ENCODE results near the gene MYLK.

The MYLK gene

GRCh38 chr3:123819949-123820348, 64.2 kb downstream of the MYLK start:
- DNase-seq, result no peak

DNA sequence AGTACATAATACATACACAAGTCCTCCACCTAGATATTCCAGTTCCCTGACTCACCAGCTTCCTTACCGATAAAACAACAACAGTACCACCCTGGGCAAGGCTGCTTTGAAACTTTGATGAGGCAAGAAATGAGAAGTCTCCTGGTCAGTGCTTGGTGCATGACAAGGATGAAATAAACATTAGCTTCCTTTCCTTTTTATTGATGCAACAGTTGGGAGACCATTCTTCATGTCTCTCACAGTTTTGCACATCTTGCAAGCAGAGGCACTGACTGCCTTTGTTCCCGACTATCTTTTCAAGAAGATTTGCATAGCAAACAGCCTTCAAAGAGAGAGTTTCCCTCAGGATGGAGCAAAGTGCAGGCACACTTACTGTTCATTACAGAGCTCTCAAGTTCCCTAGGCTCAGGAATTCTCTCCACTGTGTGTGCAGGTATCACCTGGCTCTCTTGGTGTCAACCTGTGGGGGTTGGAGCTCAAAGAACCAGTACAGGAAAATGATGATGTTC, 65.2 kb downstream of the MYLK start:
- DNase-seq, result no peak

GRCh38 chr3:123818324-123818920, 65.7 kb downstream of the MYLK start:
- DNase-seq, result no peak

- DNase-seq, result no peak
Measured at GRCh38 chr3:123817413-123817812, 66.7 kb downstream of the MYLK start.

DNA sequence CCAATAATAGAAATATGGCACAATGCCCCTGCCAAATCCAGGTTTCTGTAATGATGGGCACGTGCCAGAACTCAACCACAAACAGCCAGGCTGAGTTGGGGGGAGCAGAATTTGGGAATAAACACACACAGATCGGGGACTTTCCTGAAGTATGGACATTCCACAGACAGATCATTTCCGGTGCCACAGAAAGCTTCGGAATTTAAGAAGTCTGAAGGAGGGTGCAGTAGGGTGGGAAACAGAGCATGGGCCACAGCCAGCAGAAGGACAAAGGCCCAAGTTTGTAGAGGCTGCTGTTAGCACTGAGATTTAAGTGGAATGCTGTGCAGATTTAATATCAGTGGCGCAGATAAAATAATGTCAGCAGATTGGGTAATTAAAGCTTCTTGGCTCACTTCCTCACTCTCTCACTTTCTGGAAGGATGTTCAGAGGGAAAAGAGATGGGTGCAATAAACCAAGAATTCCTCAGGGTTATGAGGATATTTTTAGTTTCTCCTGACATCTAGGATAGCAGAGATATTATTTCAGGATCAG, 67.4 kb downstream of the MYLK start:
- no peak for DNase-seq

- no peak for DNase-seq
Measured at GRCh38 chr3:123815981-123816380, 68.2 kb downstream of the MYLK start.

- DNase-seq, result no peak
Measured at GRCh38 chr3:123813876-123814275, 70.3 kb downstream of the MYLK start.

DNA sequence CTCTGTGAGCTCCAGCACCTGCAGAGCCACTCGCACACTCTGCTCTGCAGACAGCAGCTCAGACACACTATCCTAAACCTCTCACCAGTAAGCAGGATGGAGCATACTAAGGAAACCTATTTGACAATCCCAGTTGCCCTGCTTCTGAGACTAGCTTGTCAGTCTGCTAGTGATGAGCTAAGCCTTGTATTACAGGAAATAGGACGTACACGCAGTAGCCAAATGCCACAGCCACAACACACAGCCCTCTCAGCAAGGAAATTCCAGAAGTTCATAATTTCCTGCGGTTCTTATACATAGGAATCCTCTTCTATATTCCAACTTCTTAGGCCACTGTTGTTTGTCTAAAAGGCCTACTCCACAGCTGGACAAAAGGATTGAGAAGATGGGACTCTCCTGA, 74.5 kb downstream of the MYLK start:
- no peak for DNase-seq

DNA sequence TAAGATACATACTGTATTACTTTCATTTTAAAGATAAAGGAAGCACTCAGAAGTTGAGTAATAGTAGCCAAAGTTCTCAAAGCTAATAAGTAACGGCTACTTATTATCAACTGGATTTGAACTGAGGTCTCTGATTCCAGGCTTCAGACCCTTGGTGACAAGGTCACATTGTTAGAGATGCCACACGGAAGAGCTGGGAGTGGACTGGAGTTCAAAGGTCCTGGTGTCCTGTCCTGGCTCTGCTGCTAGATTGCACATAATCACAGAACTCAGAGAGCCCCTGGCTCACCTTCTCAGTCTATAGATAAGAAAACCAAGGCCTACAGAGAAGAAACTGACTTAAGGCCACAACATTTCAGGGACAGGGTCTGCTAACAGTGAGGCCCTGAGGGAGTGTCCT, 75.3 kb downstream of the MYLK start:
- DNase-seq, result no peak

DNA sequence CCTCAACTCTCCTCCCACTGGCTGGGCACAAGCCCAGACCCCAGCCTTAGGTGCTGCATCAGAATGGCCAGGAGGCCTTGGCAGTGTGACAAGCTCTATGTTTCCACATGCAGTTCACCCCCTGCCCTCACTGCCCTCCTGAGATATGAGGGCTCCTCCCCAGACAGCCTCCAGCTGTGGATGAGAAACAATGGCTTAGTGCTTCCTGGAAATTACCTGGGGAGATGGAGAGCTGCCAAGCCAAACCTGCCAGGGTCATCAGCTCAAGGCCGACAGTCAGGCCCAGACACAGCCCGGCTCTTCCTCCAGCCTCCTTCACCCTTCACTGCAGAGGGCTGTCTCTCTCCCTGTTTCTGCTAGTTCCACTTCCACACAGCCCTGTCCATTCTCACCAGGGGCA, 76.3 kb downstream of the MYLK start:
- peak; percentile 70 for DNase-seq

GRCh38 chr3:123805504-123805903, 78.6 kb downstream of the MYLK start:
- DNase-seq, result no peak

GRCh38 chr3:123805101-123805500, 79.0 kb downstream of the MYLK start:
- no peak for DNase-seq

DNA sequence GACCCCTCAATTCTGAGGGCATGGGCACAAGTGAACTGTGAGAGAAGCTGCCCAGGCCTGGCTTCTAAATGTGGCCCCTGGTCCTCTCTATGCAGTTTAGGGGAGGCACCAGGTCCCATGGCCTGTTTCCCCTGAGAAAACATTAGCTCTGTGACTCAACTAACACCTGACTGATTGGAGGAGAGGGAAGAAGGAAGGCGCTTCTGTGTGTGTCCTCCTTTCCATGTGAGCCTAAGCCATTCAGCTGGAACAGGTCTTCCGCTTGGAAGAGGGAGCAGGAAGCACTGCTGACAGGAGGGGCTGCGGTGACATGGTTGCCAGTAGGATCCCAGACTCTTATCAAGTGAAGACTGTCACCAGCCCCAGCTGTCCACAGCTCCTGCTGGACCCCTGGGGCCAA, 79.5 kb downstream of the MYLK start:
- DNase-seq, result no peak

- no peak for DNase-seq
Measured at GRCh38 chr3:123803521-123803920, 80.6 kb downstream of the MYLK start.

DNA sequence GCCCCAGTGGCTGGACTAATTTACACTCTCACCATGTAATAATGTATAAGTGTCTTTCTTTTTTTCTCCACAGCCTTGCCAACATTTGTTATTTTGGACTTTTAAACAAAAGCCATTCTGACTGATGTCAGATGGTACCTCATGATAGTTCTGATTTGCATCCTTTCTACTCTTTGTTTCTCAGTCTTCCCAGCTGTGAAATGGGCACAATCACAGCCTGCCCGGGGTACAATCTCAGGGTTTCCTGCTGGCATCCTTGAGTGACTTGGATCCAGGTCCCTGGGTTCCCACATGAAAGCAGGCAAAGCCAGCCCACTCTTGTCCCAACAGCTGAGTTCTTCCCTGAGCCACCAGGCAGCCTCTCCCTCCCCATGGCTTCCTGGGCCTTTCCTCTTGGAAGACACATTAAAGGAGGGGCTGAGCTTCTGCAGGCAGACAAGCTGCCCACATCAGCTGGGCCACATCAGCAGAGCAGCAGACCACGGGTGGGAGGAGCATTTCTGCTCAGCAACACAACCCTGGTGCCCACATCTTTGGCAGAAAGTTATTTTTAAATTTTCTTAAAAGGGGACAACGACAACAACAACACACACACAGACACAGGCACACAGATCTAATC, 82.0 kb downstream of the MYLK start:
- DNase-seq, result no peak

DNA sequence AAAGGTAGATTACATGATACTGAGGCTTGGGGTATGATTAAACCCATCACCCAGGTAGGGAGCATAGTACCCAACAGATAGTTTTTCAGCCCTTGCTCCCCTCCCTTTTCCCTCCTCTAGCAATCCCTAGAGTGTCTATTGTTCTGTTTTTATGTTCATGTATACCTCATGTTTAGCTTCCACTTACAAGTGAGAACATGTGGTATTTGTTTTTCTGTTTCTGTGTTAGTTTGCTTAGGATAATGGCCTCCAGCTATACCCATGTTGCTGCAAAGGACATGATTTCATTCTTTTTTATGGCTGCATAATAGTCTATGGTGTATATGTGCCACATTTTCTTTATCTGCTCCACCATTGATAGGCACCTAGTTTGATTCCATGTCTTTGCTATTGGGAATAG, 82.7 kb downstream of the MYLK start:
- DNase-seq, result peak; percentile 45

- DNase-seq, result no peak
Measured at GRCh38 chr3:123800362-123800682, 83.8 kb downstream of the MYLK start.

DNA sequence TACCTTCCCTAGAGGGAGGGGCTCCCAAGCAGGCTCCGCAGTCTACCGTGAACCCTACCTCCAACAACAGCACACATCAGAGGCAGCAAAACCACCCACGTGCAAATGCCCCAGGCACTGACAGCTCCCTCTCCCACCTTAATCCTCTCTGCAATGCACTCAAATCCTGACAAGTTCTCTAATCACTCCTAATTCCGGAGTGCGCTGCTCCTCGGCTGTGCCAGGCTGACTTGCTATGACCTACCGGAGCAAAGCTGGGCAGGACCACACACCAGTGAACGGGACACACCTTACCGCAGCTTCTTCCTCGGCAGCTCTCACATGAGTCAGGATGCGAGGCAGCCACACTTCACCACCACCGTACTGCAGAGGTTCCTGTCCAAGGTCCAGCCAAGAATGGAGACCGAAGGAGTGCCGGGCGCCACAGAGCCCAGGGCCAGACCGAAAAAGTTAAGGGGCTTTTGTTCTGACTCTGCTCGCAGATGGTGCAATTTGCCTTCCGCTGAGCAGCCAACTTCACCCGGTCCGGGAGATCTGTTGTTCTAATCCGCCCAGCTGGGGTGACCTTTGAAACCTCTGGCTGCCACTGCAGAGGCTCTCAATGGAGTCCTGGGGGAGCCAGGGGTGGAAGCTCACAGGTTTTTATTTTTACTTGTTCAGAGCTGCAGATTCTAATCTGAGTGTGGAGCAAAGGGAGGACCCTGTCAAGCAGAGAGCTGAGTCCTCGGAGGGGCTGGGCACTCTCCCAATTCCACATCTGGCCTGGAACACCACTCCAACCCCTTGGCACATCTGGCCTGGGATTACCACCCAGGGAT, 84.4 kb downstream of the MYLK start:
- DNase-seq, result no peak

DNA sequence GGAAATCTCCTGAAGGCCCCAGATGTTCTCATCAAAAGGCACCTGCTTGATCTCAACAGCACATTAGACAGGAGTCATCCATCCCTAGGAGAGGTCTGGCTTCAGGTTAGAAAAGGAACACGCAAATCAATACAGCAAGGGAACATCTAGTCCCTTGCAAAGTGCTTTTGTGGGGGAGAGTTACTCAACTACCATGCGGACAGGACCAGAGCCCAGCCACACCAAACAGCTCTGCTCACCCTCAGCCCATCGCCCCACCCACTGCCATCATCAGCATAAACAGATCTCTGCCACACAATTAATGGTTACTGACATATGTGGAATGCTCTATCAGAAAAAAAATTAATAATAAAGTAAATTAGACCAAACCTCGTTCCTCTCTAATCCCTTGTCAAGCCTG, 85.6 kb downstream of the MYLK start:
- DNase-seq, result no peak

GRCh38 chr3:123795471-123796251, 88.5 kb downstream of the MYLK start:
- no peak for DNase-seq

- DNase-seq, result no peak
Measured at GRCh38 chr3:123793425-123793824, 90.7 kb downstream of the MYLK start.

GRCh38 chr3:123792473-123793201, 91.5 kb downstream of the MYLK start:
- no peak for DNase-seq
